ENCODE data around the gene COPB2. TPM values are rescaled to one million over a fixed set of nuclear protein-coding genes. Genes with fewer than 3 reads are reported as not detected.

Gene COPB2
- total RNA-seq, 3 donors from 2014 or later, result 105 to 129 (median 117) TPM

GRCh38 chr3:139332092-139332491 is 57.4 kb downstream of the COPB2 start:
- Histone ChIP-seq H3K4me1 (ENCODE audit: low read depth) (peaks cover 6% of the 10 kb centered on the region), H3K9me3 (no peaks in the 10 kb centered on the region), H3K36me3 (ENCODE audit: low read depth) (no peaks in the 10 kb centered on the region), H3K4me3 (no peak overlapping the region)
- DNase-seq (no peak), ATAC-seq (no peak)
- intact Hi-C loops (cut with DNase I, micrococcal nuclease), result loop anchor here in 1 of 2 donors (5.0 kb wide), 1 partner anchor 220 kb away; no protein-coding TSS in a partner anchor
- no peak for TF ChIP-seq CTCF (IDR thresholded peaks at IDR 0.05)

GRCh38 chr3:139329364-139329850 is 60.0 kb downstream of the COPB2 start:
- Histone ChIP-seq H3K9me3 (no peaks in the 10 kb centered on the region), H3K4me3 (no peak overlapping the region), H3K36me3 (ENCODE audit: low read depth) (no peaks in the 10 kb centered on the region), H3K4me1 (ENCODE audit: low read depth) (peaks cover 6% of the 10 kb centered on the region)
- TF ChIP-seq CTCF (IDR thresholded peaks at IDR 0.05), result peak; percentile 97
- DNase-seq, result peak; percentile 90 to 94 (median 93)
- intact Hi-C loops (cut with DNase I, micrococcal nuclease), result loop anchor here (10.0 kb wide), 2 partner anchors 385 to 395 kb away; partner anchors contain the start of genes FOXL2 (in 1 of the 2) and FOXL2NB (in 1 of the 2)
- ATAC-seq, result peak; percentile 100

- no peak for TF ChIP-seq CTCF (IDR thresholded peaks at IDR 0.05)
- intact Hi-C loops (cut with DNase I, micrococcal nuclease), result loop anchor here (10.0 kb wide), 2 partner anchors 384 to 394 kb away; partner anchors contain the start of genes FOXL2 (in 1 of the 2) and FOXL2NB (in 1 of the 2)
- Histone ChIP-seq H3K4me1 (ENCODE audit: low read depth) (peaks cover 6% of the 10 kb centered on the region), H3K36me3 (ENCODE audit: low read depth) (no peaks in the 10 kb centered on the region), H3K9me3 (no peaks in the 10 kb centered on the region), H3K4me3 (no peak overlapping the region)
- ATAC-seq (no peak), DNase-seq (no peak)
Measured at GRCh38 chr3:139328356-139328755, 61.1 kb downstream of the COPB2 start.

GRCh38 chr3:139327861-139328260 is 61.6 kb downstream of the COPB2 start:
- intact Hi-C loops (cut with DNase I, micrococcal nuclease), result loop anchor here (10.0 kb wide), 2 partner anchors 383 to 393 kb away; partner anchors contain the start of genes FOXL2 (in 1 of the 2) and FOXL2NB (in 1 of the 2)

GRCh38 chr3:139327231-139327630 is 62.2 kb downstream of the COPB2 start:
- Histone ChIP-seq H3K9me3 (no peaks in the 10 kb centered on the region), H3K36me3 (ENCODE audit: low read depth) (no peaks in the 10 kb centered on the region), H3K4me1 (ENCODE audit: low read depth) (peaks cover 6% of the 10 kb centered on the region), H3K4me3 (no peak overlapping the region)
- TF ChIP-seq CTCF (IDR thresholded peaks at IDR 0.05), result no peak
- ATAC-seq, result no peak
- intact Hi-C loops (cut with DNase I, micrococcal nuclease), result loop anchor here (10.0 kb wide), 2 partner anchors 382 to 392 kb away; partner anchors contain the start of genes FOXL2 (in 1 of the 2) and FOXL2NB (in 1 of the 2)
- no peak for DNase-seq

More at GRCh38 chr3:139327861-139328260, 61.6 kb downstream of the COPB2 start:
- Histone ChIP-seq H3K4me3 (no peak overlapping the region), H3K4me1 (ENCODE audit: low read depth) (peaks cover 6% of the 10 kb centered on the region), H3K9me3 (no peaks in the 10 kb centered on the region), H3K36me3 (ENCODE audit: low read depth) (no peaks in the 10 kb centered on the region)
- TF ChIP-seq CTCF (IDR thresholded peaks at IDR 0.05), result no peak
- ATAC-seq, result no peak
- DNase-seq, result no peak

Measured in mucosa of descending colon (tissue), 3 donors.